ENCODE results near the gene TSHZ1.
"Not testable (repeated sequence)": the region's sequence is repeated elsewhere in the genome, so short reads cannot be mapped to it uniquely, and the experiment has no call there.

The TSHZ1 gene

GRCh38 chr18:75316223-75316622 is 105.6 kb downstream of the TSHZ1 start:
- DNase-seq (ENCODE audit: low read depth in 2 of 2): no peak

- no peak for DNase-seq (ENCODE audit: low read depth in 2 of 2)
These were observed 106.2 kb downstream of the TSHZ1 start for GRCh38 chr18:75316826-75317225.

GRCh38 chr18:75317300-75317699 is 106.7 kb downstream of the TSHZ1 start:
- no peak for DNase-seq (ENCODE audit: low read depth in 2 of 2)

GRCh38 chr18:75317703-75318102 is 107.1 kb downstream of the TSHZ1 start:
- DNase-seq (ENCODE audit: low read depth in 2 of 2): no peak

- DNase-seq (ENCODE audit: low read depth in 2 of 2): no peak
These were observed 109.3 kb downstream of the TSHZ1 start for GRCh38 chr18:75319905-75320304.

GRCh38 chr18:75320506-75320905 is 109.9 kb downstream of the TSHZ1 start:
- no peak for DNase-seq (ENCODE audit: low read depth in 2 of 2)

GRCh38 chr18:75321431-75321830 is 110.8 kb downstream of the TSHZ1 start:
- DNase-seq (ENCODE audit: low read depth in 2 of 2): no peak

- DNase-seq (ENCODE audit: low read depth in 2 of 2): no peak
These were observed 111.6 kb downstream of the TSHZ1 start for GRCh38 chr18:75322206-75322605.

- DNase-seq (ENCODE audit: low read depth in 2 of 2): no peak
These were observed 113.4 kb downstream of the TSHZ1 start for GRCh38 chr18:75323821-75324585.

GRCh38 chr18:75324686-75325257 is 114.2 kb downstream of the TSHZ1 start:
- no peak for DNase-seq (ENCODE audit: low read depth in 2 of 2)

- not testable (repeated sequence) for DNase-seq (ENCODE audit: low read depth in 2 of 2)
These were observed 119.2 kb downstream of the TSHZ1 start for GRCh38 chr18:75329753-75330152.

- DNase-seq (ENCODE audit: low read depth in 2 of 2): no peak
These were observed 119.7 kb downstream of the TSHZ1 start for GRCh38 chr18:75330308-75330707.

- DNase-seq (ENCODE audit: low read depth in 2 of 2): no peak
These were observed 124.3 kb downstream of the TSHZ1 start for GRCh38 chr18:75334869-75335268.

- DNase-seq (ENCODE audit: low read depth in 2 of 2): no peak
These were observed 124.9 kb downstream of the TSHZ1 start for GRCh38 chr18:75335511-75335910.

GRCh38 chr18:75336767-75337166 is 126.2 kb downstream of the TSHZ1 start:
- no peak for DNase-seq (ENCODE audit: low read depth in 2 of 2)

GRCh38 chr18:75337348-75337747 is 126.8 kb downstream of the TSHZ1 start:
- DNase-seq (ENCODE audit: low read depth in 2 of 2): no peak

GRCh38 chr18:75338631-75339030 is 128.0 kb downstream of the TSHZ1 start:
- DNase-seq (ENCODE audit: low read depth in 2 of 2): no peak
